SKM-1 treated with dmso at 0.1 percent for 144 hours (cell line): ENCODE data around the gene CSF1R.
"Not testable (repeated sequence)": the region's sequence is repeated elsewhere in the genome, so short reads cannot be mapped to it uniquely, and the experiment has no call there.

Experiments
- DNase-seq: peaks from one replicate; lab custom pipeline; 2025; ENCODE audit not compliant: unreplicated experiment; lab: John Stamatoyannopoulos, UW

The CSF1R gene

DNA sequence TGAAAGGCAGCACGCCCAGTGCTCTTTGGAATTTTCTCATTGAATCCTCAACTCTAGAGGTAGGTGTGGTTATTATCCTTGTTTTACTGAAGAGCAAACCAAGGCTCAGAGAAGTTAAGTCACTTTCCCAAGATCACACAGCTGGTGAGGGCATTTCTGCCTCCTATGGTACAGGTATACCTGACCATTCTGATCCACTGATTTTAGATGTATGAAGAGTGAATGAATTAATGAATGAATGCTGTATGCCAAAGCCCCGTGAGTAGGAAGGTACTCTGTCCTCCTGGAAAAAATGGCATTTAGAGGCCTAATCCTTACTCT lies 18.2 kb upstream of the CSF1R start:
- DNase-seq = no peak

DNA sequence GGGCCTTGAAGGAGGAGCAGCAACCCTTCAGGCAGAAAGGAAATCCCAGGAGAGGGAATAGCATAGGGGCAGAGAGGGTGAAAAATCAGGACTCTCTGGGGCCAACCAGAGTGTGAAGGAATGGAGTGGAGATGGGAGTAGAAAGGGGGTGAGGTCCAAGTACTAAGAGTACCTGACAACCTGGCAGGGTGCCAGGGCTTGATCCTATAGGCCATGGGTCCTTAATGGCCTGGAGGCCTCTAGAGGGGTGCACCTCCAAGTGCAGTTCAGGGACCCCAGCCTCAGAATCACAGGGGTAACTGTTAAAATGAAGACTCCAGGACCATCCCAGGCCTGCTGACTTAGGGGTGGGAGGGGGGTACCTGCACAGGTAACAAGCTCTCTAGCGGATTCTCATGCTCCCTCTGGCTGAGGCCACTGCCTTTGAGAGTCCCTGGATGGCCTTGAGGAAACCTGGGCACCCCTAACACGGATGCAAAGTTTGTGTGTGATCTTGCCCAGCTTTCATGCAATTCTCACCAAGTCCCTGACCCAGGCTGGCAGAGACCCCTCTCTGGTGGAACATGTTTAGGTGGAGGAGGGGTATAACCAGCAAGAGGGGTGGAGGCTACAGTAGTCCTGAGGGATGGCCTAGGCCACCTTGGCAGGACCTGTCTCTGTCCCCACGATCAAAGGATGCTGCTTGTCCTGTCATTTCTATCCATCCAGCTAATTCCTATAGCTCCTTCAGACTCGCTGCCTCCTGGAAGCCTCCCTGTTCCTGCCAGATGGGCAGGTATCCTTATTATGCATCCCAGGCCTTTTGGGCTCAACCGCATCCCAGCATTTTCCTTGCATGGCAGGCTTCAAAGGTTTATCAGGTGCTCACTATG lies 17.6 kb upstream of the CSF1R start:
- DNase-seq = no peak

DNA sequence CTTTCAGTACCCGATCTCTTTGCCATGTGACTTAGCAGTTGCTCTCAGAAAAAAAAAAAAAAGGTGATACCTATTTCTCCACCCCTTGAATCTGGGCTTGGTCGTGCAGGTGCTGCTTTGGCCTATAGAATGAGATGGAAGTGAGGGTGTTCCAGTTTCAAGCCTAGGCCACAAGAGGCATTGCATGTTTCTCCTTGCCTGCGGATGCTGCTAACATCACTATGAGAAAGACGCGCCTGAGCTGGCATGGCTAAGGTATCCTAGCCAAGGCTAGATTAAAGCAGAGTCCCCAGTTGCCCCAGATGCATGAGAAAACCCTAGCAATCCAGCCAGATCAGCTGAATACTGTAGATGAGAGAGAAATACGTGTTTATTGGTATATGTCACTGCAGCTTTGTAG lies 14.7 kb upstream of the CSF1R start:
- no peak for DNase-seq

DNA sequence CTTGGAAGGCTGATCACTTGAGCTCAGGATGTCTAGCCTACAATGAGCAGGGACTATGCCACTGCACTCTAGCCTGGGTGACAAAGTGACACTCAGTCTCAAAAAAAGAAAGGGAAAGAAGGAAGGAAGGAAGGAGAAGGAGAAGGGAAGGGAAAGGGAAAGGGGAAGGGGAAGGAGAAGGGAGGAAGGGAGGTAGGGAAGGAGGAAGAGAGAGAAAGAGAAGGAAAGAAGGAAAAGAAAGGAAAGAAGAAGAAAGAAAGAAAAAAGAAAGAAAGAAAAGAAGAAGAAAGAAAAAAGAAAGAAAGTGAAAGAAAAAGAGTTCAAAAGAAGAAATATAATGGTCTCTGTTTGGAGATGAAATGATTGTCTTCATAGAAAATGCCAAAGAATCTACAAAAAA lies 10.8 kb upstream of the CSF1R start:
- DNase-seq = no peak

DNA sequence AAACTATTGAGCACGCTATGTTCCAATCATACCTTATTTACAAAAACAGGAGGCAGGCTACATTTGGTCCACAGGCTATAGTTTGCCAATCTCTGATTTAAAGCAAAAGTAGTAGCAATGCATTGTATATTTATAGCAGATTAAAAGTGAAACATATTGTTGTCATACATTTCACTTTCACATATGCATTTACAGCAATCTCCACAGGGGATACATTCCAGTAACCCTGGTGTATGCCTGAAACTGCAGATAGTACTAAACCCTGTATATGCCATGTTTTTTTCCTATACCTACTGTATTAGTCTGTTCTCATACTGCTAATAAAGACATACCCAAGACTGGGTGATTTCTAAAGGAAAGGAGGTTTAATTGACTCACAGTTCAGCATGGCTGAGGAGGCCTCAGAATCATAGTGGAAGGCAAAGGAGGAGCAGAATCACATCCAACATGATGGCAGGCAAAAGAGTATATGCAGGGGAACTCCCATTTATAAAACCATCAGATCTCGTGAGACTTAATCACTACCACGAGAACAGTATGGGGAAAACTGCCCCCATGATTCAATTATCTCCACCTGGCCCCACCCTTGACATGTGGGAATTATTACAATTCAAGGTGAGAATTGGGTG lies 5.9 kb upstream of the CSF1R start:
- no peak for DNase-seq

DNA sequence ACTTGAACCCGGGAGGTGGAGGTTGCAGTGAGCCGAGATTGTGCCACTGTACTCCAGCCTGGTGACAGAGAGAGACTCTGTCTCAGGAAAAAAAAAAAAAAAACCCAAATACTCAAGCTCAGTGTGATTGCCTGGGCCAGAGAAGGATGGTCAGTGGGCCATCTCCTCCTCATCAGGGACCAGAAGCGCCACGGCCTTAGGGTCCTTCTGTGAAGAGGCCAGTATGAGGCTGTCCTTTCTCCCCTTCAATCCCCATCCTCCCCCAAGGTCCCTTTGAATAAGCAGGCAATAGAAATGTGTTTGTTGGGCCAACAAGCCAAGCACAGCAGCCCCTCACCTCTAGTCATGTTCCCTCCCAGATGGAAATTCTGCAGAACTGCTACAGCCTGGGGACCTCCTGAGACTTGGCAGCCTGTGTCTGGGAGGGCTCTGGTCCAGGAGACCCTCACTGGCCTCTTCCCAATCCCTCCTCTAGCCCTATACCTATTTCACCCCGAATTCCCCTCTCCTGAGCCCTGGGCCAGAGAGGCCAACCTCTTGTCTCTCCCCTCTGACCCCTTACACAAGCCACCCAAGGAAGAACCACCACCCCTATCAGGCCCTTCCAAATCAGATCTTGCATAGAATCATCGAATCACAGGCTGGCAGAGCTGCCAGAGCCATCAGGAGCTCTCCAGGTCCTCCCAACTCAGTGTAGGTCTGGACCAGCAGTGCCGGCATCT lies 1.0 kb downstream of the CSF1R start:
- no peak for DNase-seq

DNA sequence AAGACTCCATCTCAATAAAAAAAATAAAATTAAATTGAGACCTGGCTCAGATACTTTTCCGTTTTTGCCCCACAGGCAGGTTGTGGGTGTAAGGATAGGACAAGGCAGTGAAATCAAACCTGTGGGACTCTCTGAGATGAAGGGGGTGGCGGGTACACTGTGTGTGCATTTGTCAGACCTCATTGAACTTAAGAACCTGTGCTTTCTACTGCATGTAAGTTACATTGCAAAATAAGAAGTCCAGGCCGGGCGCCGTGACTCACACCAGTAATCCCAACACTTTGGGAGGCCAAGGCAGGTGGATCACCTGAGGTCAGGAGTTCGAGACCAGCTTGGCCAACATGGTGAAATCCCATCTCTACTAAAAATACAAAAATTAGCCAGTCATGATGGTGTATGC lies 1.6 kb downstream of the CSF1R start:
- DNase-seq = not testable (repeated sequence)

DNA sequence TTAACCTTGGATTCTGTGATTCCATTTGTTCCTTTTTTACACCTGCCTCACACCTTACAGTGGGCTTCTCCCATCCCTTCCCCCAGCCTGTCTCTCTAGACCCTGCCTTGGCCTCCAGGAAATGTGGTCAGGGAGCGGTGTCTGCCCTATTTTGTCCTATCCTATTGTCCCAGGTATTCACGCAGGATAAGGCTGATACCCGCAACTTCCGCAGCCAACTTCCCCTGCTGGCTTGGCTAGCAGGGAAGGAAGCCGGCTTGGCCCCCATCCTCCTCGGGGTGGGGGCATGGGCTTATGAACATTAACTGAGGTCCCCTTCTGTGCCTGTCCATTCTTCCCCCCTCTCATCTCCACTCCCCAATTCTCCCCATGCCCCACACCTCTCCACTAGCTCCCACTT lies 3.5 kb downstream of the CSF1R start:
- no peak for DNase-seq

DNA sequence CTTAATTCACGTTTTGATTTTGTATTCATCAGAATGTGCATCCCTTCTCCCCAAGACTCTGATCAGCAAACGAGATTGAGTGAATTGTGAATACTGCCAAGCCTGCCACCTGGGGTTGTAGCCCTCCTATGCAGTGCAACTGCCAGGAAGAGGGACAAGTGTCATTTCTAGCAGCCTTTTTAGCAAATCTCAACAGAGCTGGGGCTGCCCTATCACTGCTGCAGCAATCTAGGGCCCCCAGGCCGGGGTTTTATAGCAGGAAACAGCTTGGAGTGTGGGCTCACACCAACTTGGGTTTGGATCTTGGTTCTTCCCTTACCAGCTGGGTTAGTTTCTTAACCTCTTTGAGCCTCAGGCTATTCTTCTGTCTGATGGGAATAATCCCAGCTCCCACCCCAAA lies 4.0 kb downstream of the CSF1R start:
- no peak for DNase-seq

DNA sequence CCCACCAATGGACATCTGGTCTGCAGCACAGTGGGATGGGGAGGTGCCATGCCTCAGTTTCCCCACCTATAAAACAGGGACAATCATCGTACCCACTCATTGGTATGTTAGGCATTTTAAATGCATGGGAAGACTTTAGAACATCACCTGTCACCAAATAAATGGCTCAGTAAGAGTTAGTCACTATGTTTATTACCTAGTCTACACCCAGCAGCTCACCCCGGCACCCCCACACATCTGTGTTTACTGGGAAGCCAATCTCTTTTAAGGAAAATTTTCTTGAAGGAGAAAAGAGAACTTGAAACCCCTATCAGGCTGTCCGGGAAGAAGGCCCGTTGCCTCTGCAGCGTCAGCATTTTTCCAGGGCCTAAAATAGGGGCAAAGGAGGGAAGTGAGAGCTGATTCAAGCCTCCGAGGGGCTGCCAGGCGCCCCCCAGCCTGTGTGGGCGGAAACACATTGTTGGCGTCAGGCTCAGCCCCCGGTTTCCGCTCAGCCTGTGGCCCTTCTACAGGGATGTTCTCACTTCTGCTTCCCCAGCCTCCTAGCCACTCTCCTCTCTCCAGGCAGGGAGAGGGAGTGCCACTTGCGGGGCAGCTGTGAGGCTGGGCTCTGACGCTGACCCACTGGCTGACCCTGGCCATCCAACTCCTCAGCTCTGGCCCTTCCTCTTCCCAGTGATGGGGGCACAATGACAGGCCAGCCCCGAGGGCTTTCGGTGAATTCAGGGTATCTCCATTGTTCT lies 4.6 kb downstream of the CSF1R start:
- peak; percentile 73 for DNase-seq

DNA sequence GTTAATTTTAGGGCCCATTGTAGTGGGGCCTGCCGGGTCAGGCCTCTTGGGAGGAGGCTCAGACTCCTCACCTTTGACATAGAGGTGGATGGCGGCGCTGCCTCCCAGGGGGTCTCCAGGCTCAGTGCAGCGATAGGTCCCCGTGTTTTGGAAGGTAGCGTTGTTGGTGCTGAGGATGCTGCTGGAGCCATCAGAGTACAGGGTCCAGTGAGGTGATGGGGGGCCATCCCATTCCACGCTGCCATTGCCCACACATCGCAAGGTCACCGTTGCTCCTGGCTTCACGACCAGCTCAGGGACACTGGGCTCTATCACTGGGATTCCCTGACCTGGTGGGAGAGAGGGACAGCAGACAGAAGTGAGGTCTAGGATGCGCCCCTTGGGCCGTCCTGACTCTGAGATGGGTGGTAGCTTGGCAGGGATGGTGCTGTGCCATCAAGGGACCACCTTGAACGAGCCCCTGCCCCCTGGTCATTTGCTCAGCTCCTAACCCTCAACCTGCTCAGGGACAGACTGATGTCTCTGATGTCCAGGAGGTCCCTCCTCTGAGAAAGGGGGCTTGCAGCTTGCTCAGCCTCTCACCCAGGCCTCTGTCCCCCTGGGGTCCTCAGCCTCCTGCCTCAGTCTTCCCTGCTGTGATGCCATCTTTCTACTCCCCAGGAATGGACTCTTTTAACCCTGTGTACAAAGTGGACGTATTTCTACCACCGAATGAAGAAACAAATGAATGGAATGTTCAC lies 5.5 kb downstream of the CSF1R start:
- DNase-seq = no peak

DNA sequence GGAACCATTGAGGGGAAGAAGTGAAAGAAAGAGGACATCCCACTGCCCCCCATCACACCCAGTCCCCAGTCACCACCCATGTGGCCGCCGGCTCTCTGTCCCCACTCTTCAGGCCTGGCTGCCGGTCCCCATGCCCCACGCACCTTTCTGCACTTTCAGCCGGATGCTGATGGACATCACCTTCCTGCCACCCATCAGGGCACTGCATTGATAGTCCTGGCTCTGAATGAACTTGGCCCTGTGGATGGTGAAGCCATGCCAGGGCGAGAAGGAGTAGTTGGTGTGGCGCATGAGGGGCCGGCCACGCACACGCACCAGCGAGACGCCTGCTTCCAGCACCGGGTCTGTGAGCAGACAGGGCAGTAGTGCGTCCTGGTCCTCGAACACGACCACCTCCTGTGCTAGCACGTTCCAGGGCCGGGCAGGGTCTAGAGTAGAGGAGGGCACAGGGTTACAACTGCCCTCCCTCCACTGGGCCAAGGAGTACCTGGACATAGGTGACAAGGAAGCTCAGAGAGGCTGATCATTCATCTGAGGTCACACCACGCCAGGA lies 6.4 kb downstream of the CSF1R start:
- DNase-seq = no peak

DNA sequence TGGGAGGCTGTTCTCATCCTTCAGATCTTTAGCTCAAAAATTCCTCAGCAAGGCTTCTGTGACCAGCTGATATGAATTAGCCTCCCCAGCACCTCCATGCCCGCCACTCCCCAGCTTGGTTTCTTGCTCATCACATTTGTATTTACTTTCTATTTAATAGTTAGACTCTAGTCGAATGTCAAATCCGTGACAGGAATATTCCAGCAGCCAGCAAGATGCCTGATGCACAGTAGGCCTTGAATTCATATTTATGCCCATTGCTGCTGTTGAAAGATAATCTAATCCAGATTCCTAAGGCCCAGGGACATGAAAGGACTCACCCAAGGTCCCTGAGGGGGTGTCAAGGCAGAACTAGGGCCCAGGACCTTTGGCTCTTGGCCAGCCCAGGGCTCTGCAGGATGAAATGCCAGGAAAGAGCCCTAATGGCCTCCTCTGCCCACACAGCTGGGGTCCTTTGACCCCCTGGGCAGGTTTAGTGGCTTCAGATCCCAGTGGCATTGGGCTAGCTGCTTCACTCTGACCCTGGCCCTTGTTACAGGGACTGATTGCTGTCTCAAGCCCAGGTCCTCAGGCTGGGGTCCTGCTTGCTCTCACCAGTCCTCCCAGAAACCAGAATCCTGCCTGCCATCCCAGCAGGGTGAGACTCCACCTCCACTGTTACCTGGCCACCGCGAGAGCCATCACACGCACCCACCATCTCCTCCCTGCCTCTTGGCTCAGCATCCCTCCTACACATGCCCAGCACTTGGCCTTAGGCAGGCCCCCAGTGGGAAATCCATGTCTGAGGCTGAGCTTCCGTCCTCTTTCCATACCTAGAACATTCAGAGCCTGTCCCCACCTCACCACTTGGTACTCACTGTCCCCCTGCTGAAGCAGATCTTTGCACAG lies 7.3 kb downstream of the CSF1R start:
- DNase-seq = no peak

DNA sequence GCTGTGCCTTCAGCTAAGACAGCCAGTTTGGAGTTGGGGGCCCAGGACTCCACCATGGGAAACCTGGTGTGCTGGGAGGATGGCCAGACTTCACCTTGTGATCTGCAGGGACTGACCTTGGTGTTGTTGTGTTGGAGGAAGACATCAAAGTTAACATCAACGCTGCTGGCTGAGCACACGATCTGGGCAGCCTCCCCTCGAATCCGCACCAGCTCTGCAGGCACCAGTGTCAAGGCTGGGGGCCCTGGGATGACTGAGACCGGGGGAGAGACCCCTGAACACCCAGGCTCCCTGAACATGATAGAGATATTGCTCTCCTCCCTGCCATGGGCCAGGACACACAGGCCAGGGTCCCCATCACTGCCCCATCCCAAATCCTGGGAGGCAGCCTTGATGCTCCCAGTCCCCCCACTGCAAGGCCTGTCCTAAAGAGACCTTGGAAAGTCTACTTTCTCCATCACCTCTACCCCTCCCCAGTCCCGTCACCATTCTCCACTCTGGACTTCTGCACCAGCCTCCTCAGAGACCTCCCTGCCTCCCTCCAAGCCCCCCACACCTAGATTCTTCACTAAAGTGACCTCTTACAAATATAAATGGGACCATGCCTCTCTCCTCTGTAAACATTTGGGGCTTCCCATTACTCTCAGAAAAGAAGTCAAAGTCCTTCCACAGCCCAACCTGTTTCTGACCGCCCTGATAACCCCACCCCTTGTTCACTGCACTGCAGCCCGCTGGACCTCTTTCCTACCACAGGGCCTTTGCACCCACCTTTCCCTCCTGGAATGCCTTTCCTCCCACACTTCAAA lies 8.2 kb downstream of the CSF1R start:
- no peak for DNase-seq

DNA sequence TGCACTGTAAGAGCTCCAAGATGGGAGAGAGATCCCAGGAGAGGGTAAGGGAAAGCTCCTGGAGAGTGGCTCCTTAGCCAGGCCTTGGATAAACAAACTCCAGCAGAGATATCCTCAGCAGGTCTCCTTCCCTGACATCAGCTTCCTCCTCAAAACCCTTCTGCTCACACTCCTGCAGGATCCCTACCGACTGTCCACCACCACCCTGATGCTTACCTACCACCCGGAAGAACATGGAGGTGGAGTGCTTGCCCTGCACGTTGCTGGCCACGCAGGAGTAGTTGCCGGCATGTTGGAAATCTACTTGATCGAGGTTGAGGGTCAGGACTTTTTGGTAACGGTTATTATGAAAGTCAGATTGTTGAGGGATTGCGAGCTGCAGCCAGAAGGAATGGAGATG lies 9.3 kb downstream of the CSF1R start:
- no peak for DNase-seq

DNA sequence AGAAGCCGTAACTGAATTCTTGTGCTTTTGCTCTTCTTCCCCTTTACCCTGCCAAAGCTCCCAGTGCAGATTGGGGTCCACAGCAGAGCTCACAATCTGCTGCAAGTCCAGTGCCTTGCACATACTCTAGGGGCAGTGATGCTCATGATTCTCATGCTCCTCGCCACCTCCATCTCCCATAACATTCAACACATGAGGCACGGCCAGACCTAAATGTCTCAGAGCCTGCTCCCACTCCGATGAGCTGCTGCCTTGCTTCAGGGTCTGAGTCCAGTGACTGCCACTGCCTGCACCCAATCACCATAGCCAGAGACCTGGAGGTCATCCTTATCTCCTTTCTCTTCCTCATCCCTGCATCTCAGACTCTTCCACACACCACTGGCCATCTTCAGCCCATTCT lies 10.5 kb downstream of the CSF1R start:
- DNase-seq = no peak

DNA sequence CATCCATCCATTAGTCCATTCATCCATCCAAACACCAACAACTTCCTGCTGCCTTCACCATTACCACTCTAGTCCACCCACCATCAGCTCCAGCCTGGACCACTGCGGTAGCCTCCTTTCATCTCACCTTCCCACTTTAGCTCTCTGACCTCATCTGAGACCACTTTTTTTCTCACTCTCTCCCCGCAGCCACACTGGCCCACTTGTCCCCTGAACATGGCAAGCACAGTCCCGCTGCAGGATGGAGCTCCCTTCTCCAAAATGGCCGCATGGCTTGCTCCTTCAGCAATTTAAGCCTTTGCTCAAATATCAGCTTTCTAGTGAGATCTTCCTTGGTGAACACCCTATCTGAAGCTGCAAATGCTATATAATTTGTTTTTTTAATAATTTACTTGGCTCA lies 11.1 kb downstream of the CSF1R start:
- no peak for DNase-seq

DNA sequence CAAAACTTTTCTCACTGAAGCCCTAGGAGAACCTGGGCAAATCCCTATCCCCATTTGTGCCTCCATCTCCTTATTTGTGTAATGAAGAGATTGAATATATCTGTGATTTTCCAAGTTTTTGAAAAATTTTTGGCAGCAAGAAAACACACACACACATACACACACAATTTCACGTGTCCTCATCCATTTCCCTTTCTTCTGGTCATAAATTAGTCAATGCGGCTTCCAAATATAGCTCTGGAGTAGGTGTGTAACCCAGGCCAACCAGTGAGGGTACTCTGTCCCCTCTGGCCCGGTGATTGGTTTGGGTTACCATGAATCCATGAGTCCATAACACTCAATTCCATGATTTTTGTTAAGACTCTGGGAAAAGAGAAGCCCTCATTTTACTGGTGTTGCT lies 12.7 kb downstream of the CSF1R start:
- DNase-seq = no peak
